Stimulated activated naive CD8-positive, alpha-beta T cell treated with anti-CD3 and anti-CD28 coated beads, Interleukin-15, amount 100 ng/mL, for 72 hours (primary cell): Measurements from ENCODE around the gene PGR.
"Not testable (repeated sequence)": the region's sequence is repeated elsewhere in the genome, so short reads cannot be mapped to it uniquely, and the experiment has no call there.

ENCODE experiments used
- ATAC-seq: fragments of 150-1000 bp; cut with Tn5 transposase; 2 replicates; pipeline ENCODE4 v1.10.0; 2021; ENCODE audit warnings: mild to moderate bottlenecking, moderate library complexity
- DNase-seq, 2 donors: peaks; one replicate each; pipeline ENCODE4 v3.0.0; 2021 to 2022
- H3K27ac Mint-ChIP-seq, 2 donors: one replicate each; pipeline ENCODE4 v1.8.0; 2022; ENCODE audit warnings: mild to moderate bottlenecking in 2 of 2, mixed read lengths in 2 of 2, moderate library complexity in 2 of 2
- H3K27me3 Mint-ChIP-seq: one replicate; pipeline ENCODE4 v1.8.0; 2022; ENCODE audit warnings: mixed read lengths
- H3K4me1 Mint-ChIP-seq: one replicate; pipeline ENCODE4 v1.8.0; 2022; ENCODE audit warnings: mild to moderate bottlenecking, mixed read lengths
- H3K4me3 Mint-ChIP-seq, 2 donors: one replicate each; pipeline ENCODE4 v1.8.0; 2022; ENCODE audit warnings: mild to moderate bottlenecking in 2 of 2, mixed read lengths in 2 of 2, moderate library complexity in 1 of 2
- H3K9me3 Mint-ChIP-seq, 2 donors: one replicate each; pipeline ENCODE4 v1.8.0; 2022; ENCODE audit warnings: mixed read lengths in 2 of 2

Gene PGR

GRCh38 chr11:101043940-101044339 lies 85.7 kb downstream of the PGR start:
- no peaks in the 10 kb centered on the region for H3K4me1 Mint-ChIP-seq
- H3K9me3 Mint-ChIP-seq: peaks cover 7 to 16% of the 10 kb centered on the region in 2 donors
- ATAC-seq (no peak), DNase-seq (no peak)
- H3K27ac Mint-ChIP-seq: no peak overlapping the region
- H3K4me3 Mint-ChIP-seq: no peak overlapping the region
- no peaks in the 10 kb centered on the region for H3K27me3 Mint-ChIP-seq

GRCh38 chr11:101035872-101036271 lies 93.7 kb downstream of the PGR start:
- ATAC-seq (no peak), DNase-seq (no peak)
- Mint-ChIP-seq H3K27ac (no peak overlapping the region), H3K27me3 (no peaks in the 10 kb centered on the region), H3K9me3 (peaks cover 0 to 6% of the 10 kb centered on the region in 2 donors), H3K4me1 (no peaks in the 10 kb centered on the region), H3K4me3 (no peak overlapping the region)

- Mint-ChIP-seq H3K9me3 (peaks cover 0 to 6% of the 10 kb centered on the region in 2 donors), H3K4me1 (no peaks in the 10 kb centered on the region), H3K27ac (no peak overlapping the region), H3K27me3 (no peaks in the 10 kb centered on the region), H3K4me3 (no peak overlapping the region)
- no peak for ATAC-seq
- no peak for DNase-seq
These were observed 95.5 kb downstream of the PGR start for GRCh38 chr11:101034076-101034475.

GRCh38 chr11:101032991-101033390 lies 96.6 kb downstream of the PGR start:
- no peak for ATAC-seq
- Mint-ChIP-seq H3K4me1 (no peaks in the 10 kb centered on the region), H3K4me3 (no peak overlapping the region), H3K27me3 (no peaks in the 10 kb centered on the region), H3K27ac (no peak overlapping the region), H3K9me3 (peaks cover 0 to 6% of the 10 kb centered on the region in 2 donors)
- DNase-seq: no peak

GRCh38 chr11:101031713-101032112 lies 97.9 kb downstream of the PGR start:
- Mint-ChIP-seq H3K9me3 (peaks cover 0 to 6% of the 10 kb centered on the region in 2 donors), H3K27ac (no peak overlapping the region), H3K4me1 (no peaks in the 10 kb centered on the region), H3K4me3 (no peak overlapping the region), H3K27me3 (no peaks in the 10 kb centered on the region)
- no peak for ATAC-seq
- no peak for DNase-seq

GRCh38 chr11:101030692-101031091 lies 98.9 kb downstream of the PGR start:
- no peaks in the 10 kb centered on the region for H3K27me3 Mint-ChIP-seq
- peaks cover 0 to 6% of the 10 kb centered on the region in 2 donors for H3K9me3 Mint-ChIP-seq
- ATAC-seq (no peak), DNase-seq (no peak)
- H3K4me1 Mint-ChIP-seq: no peaks in the 10 kb centered on the region
- H3K4me3 Mint-ChIP-seq: no peak overlapping the region
- no peak overlapping the region for H3K27ac Mint-ChIP-seq

- ATAC-seq (no peak), DNase-seq (no peak)
- peaks cover 0 to 6% of the 10 kb centered on the region in 2 donors for H3K9me3 Mint-ChIP-seq
- no peaks in the 10 kb centered on the region for H3K4me1 Mint-ChIP-seq
- H3K27me3 Mint-ChIP-seq: no peaks in the 10 kb centered on the region
- H3K4me3 Mint-ChIP-seq: no peak overlapping the region
- no peak overlapping the region for H3K27ac Mint-ChIP-seq
These were observed 99.6 kb downstream of the PGR start for GRCh38 chr11:101030015-101030414.

GRCh38 chr11:101028644-101029043 lies 101.0 kb downstream of the PGR start:
- Mint-ChIP-seq H3K27me3 (no peaks in the 10 kb centered on the region), H3K27ac (no peak overlapping the region), H3K4me3 (no peak overlapping the region), H3K4me1 (no peaks in the 10 kb centered on the region), H3K9me3 (peaks cover 0 to 6% of the 10 kb centered on the region in 2 donors)
- ATAC-seq: no peak
- no peak for DNase-seq

- Mint-ChIP-seq H3K27me3 (no peaks in the 10 kb centered on the region), H3K4me3 (no peak overlapping the region), H3K9me3 (no peaks in the 10 kb centered on the region), H3K27ac (no peak overlapping the region), H3K4me1 (no peaks in the 10 kb centered on the region)
- no peak for ATAC-seq
- DNase-seq: no peak
These were observed 107.4 kb downstream of the PGR start for GRCh38 chr11:101022256-101022655.

- H3K4me3 Mint-ChIP-seq: no peak overlapping the region
- H3K27ac Mint-ChIP-seq: no peak overlapping the region
- no peaks in the 10 kb centered on the region for H3K4me1 Mint-ChIP-seq
- DNase-seq (no peak), ATAC-seq (no peak)
- H3K27me3 Mint-ChIP-seq: no peaks in the 10 kb centered on the region
- H3K9me3 Mint-ChIP-seq: no peaks in the 10 kb centered on the region
These were observed 109.7 kb downstream of the PGR start for GRCh38 chr11:101019870-101020269.

- no peaks in the 10 kb centered on the region for H3K9me3 Mint-ChIP-seq
- no peak for DNase-seq
- H3K27me3 Mint-ChIP-seq: no peaks in the 10 kb centered on the region
- ATAC-seq: no peak
- no peak overlapping the region for H3K4me3 Mint-ChIP-seq
- no peak overlapping the region for H3K27ac Mint-ChIP-seq
- no peaks in the 10 kb centered on the region for H3K4me1 Mint-ChIP-seq
These were observed 114.9 kb downstream of the PGR start for GRCh38 chr11:101014600-101015285.

- H3K27me3 Mint-ChIP-seq, H3K4me1 Mint-ChIP-seq, H3K4me3 Mint-ChIP-seq, H3K9me3 Mint-ChIP-seq, ATAC-seq, DNase-seq, H3K27ac Mint-ChIP-seq: not testable (repeated sequence)
These were observed 115.9 kb downstream of the PGR start for GRCh38 chr11:101013702-101014101.

GRCh38 chr11:101011881-101012280 lies 117.7 kb downstream of the PGR start:
- no peak overlapping the region for H3K27ac Mint-ChIP-seq
- H3K9me3 Mint-ChIP-seq: peaks cover under 1 to 5% of the 10 kb centered on the region in 2 donors
- no peaks in the 10 kb centered on the region for H3K4me1 Mint-ChIP-seq
- H3K4me3 Mint-ChIP-seq: no peak overlapping the region
- DNase-seq: no peak
- H3K27me3 Mint-ChIP-seq: no peaks in the 10 kb centered on the region
- ATAC-seq: no peak

GRCh38 chr11:101010899-101011298 lies 118.7 kb downstream of the PGR start:
- Mint-ChIP-seq H3K27me3 (no peaks in the 10 kb centered on the region), H3K4me1 (no peaks in the 10 kb centered on the region), H3K27ac (no peak overlapping the region), H3K4me3 (no peak overlapping the region), H3K9me3 (peaks cover 5% of the 10 kb centered on the region in 2 donors)
- no peak for DNase-seq
- ATAC-seq: no peak

- H3K9me3 Mint-ChIP-seq: peaks cover 5% of the 10 kb centered on the region in 2 donors
- no peak for ATAC-seq
- H3K27me3 Mint-ChIP-seq: no peaks in the 10 kb centered on the region
- no peak overlapping the region for H3K27ac Mint-ChIP-seq
- DNase-seq: no peak
- H3K4me3 Mint-ChIP-seq: no peak overlapping the region
- no peaks in the 10 kb centered on the region for H3K4me1 Mint-ChIP-seq
These were observed 119.9 kb downstream of the PGR start for GRCh38 chr11:101009690-101010055.

- H3K4me3 Mint-ChIP-seq: no peak overlapping the region
- H3K27ac Mint-ChIP-seq: no peak overlapping the region
- ATAC-seq (no peak), DNase-seq (no peak)
- H3K9me3 Mint-ChIP-seq: peaks cover 5% of the 10 kb centered on the region in 2 donors
- no peaks in the 10 kb centered on the region for H3K27me3 Mint-ChIP-seq
- H3K4me1 Mint-ChIP-seq: no peaks in the 10 kb centered on the region
These were observed 120.5 kb downstream of the PGR start for GRCh38 chr11:101008961-101009689.
